Hematopoietic multipotent progenitor cell treated with erythropoietin and hydrocortisone succinate and interleukin-3 and kit ligand, for 4 days (in vitro differentiated cells): ENCODE results near the gene SLC25A25.
"Not testable (repeated sequence)": the region's sequence is repeated elsewhere in the genome, so short reads cannot be mapped to it uniquely, and the experiment has no call there.

ENCODE experiments used
- DNase-seq: peaks from one replicate; pipeline ENCODE4 v3.0.0-alpha.2; 2015

The SLC25A25 gene

DNA sequence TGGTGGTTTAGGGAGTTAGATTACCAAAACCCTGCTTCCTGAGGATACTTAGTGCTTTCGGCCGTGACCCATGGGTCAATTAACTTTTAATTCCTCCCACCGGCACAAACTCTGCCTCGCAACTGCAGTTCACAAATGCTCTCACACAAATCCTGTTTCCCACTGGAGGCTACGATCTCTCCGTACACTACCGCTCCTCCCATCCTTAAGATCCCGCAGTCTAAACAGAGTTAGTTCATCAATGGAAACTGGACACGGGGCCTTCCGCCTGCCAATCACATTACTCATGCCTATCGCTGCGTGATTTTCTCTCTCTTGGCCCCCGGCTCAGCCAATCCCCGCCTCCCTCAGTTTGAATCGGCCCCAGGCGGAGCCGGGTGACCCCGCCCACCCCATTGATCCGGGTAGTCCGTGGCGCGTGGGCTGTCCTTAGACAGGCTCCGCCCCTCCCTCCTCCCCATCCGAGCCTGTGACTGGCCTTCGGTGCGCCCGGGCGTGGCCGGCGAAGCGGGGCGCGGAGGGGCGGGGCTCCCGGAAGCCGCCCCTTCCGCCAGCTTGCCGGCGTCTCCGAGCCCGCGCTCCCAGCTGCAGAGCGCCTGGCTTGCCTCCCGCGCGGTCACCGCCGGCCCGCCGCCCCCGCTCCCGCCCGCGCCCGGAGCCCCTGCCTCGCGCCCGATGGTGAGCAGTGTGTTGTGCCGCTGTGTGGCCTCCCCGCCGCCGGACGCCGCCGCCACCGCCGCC, at the start of gene SLC25A25:
SLC25A25 (plus strand) TSS at position 588 of the 741 bp plus-strand sequence; CDS start at position 676, 88 bp downstream.
- DNase-seq = peak; percentile 100

DNA sequence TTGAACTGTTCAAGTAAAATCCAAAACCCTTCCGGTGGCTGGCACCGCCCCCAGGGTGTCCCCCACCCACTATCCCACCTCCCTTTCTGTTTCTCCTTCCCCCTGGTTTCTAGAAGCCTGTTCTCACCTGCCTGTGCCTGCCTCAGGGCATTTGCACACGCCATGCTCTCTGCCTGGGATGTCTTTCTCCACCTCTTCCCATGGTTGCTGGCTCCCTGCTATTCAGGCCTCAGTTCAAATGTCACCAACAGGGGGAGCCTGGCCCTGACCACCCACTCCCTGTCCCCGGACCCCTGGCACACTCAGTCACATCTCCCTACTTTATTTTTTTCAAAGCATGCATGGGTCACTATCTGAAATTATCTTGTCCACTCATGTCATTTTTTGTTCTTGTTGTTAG, 47.3 kb upstream of the SLC25A25 start:
- DNase-seq = no peak

DNA sequence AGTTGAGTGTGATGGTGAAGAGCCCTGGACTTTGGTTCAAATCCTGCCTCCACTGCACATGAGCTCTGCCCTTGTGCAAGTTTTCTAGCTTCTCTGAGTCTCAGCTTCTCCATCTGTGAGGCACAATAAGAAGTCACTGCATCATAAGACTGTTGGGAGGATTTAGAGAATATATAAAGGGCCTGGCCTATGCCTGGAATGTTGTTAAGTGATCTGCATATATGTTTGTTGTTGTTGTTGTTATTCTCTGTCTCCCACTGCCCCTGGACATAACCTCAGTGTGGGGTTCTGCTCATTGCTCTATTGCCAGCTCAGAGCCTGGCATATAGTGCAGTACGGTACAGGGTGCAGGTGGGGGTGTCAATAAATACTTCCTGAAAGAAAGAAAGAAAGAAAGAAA, 46.9 kb upstream of the SLC25A25 start:
- DNase-seq = no peak

DNA sequence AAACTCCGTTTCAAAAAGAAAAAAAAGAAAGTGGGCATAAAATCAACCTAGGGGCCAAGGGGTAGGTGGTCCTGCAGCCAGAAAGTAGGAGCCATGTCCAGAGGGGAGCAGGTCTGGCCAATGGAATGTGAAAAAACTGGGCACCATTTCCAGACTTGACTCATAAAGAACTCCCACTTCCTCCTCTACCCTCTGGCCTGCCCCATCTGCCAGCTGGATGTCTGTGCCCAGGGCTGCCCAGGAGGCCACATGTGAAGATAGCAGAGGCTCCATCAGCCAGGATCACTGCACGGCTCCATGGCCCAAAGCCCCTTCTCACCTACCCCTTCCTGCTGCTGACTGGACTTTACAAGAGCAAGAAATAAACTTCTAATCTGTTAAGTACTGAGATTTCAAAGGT, 45.1 kb upstream of the SLC25A25 start:
- no peak for DNase-seq

DNA sequence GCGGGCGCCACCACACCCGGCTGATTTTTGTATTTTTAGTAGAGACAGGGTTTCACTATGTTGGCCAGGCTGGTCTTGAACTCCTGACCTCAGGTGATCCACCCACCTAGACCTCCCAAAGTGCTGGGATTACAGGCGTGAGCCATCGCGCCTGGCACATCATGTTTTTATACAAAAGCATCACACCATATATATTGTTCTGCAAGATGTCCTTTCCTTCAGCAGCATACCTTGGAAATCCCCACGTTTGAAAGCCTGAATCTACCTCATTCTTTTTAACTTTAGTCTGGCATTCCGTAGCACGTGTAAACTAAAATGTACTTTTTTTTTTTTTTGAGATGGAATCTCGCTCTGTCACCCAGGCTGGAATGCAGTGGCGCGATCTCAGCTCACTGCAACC, 44.4 kb upstream of the SLC25A25 start:
- DNase-seq = not testable (repeated sequence)

DNA sequence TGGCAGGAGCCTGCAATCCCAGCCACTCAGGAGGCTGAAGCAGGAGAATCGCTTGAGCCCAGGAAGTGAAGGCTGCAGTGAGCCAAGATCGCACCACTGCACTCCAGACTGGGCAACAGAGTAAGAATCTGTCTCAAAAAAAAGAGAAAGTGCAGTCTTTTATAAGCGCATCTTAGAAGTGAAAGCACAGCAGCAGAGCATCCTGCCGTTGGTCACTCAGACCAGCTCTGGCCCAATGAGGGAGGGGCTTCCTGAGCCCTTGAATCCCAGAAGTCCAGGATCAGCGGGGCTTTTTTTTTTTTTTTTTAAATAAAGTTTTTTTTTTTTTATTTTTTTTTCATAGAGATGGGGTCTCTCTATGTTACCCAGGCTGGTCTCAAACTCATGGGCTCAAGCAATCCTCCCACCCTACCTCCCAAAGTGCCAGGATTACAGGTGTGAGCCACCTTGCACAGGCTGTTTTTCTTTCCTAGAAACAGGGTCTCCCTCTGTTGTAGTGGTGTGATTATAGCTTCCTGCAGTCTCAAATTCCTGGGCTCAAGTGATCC, 43.2 kb upstream of the SLC25A25 start:
- no peak for DNase-seq

DNA sequence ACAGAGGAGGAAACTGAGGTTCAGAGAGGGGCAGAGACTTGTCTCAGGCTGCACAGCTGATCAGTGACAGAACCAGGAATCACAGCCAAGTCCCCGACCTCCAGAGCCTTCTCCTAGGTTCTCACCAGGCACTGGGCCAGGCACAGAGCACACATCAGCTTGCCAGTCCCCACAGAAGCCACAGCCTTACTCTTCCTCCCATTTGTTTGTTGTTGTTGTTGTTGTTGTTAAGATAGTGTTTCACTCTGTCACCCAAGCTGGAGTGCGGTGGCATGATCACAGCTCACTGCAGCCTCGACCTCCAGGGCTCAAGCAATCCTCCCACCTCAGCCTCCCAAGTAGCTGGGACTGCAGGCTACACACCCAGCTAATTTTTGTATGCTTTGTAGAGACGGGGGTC, 42.3 kb upstream of the SLC25A25 start:
- no peak for DNase-seq

DNA sequence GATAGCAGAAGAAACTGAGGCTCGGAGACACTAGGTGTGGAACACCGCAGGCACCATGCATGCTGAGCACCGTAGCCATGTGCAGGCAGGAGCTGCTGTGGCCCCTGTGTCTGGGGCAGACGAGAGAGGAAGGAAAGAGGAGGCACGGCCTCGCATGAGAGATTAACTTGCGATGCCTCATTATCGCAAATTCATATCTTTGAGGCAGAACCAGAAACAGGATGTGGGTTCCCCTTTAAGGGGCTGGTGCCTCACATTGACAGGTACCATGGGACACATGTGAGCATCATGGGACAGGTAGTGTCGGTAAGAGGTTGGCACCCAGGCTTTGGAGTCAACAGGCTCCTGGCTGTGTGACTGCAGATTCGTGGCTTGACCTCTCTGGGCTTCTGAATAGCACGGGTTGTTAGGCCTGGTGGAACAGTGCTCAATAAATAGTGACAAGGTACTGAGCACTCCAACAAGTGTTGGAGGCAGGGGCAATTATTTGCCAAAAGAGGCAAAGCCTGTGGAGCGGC, 41.7 kb upstream of the SLC25A25 start:
- peak; percentile 87 for DNase-seq

DNA sequence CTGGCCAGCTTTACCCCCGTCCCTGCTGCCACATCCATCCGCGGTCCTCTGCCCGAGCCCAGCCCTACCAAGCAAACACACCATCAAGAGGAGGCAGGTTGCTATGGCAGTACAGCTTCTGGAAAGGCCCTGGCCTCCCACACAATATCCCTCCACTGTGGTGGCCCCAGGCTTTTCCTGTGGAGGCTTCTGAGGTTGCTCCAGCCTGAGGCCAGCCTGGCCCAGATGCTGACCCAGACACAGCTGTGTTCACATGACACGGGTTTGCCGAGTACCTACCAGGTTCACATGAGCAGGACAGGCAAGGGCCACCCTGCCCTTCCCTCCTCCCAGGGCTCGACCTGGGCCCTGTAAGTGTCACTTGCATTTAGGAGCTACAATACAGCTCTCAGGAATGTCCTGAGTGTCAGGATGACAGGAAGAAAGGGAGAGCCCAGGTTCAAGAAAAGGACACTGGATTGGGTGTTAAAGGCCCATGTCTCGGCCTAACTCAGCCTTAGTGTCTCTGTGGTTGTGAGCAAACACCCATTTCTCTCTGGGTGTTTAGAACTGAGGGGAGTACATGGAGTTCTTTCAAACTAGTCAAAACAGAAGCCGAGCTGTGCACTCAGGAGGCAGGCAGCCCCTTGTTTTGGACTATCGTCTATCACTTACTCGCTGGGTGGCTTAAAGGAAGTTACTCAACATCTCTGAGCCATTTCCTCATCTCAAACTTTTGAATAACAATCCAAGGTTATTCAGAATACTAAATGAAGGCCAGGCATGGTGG, 41.1 kb upstream of the SLC25A25 start:
- DNase-seq = peak; percentile 55

DNA sequence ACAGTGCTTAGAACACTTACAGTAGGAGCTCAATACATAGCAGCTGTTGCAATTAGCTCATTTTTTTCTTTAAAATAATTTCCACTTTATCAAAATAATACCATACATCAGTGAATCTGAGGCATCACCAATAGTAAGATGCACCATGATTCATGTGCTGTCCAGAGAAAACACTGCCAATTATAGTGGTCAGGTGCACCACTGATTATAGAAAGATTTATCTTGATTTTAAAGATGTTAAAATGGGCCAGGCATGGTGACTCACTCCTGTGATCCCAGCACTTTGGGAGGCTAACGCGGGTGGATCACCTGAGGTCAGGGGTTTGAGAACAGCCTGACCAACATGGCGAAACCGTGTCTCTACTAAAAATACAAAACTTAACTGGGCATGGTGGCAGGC, 40.3 kb upstream of the SLC25A25 start:
- DNase-seq = no peak

DNA sequence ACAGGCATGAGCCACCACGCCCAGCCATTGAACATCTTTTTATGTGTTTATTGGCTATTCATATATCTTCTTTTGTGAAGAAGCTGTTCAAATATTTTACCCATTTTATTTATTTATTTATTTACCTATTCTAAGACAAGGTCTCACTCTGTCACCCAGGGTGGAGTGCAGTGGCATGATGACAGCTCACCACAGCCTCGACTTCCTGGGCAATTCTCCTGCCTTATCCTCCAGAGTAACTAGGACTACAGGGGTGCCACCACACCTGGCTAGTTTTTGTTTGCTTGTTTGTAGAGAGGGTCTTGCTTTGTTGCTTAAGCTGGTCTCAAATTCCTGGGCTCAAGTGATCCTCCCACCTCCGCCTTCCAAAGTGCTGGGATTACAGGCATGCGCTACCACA, 34.4 kb upstream of the SLC25A25 start:
- DNase-seq = no peak

DNA sequence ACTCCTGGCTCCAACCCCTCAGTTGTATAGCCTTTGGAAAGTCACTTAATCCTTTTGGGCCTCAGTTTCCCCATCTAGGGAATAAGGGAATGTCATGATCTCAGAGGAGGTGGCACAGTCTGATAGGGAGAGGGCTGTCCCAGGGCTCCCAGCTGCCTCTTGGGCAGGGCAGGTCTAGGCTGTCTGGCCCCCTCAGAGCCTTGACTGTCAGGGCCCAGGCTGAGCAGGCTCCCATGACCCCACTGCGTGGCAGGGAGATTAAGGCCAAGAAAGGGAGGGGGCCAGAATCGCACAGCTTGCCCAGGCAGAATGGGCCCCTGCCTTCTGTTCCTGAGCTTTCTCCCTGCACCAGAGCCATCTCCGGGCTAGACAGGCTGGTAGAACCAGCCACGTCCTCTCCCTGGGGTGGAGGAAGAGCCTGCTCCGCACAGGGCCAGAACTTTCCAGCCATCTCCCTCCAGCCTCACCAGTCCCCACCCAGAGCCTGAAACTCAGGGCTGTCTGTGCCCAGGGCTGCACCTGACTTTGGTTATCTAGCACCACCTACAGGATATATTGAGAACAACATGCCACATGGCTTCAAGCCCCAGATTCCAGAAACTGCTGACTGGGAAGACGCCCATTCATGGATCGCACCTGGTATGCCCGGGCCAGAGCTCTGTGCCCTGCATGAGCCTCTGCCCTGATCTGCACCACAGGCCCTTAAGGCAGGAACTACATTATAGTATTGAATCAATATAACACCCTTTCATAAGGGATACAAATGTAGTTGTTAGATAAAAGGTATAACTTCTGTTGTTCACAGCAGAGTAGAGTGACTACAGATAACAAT, 33.0 kb upstream of the SLC25A25 start:
- DNase-seq = peak; percentile 90

DNA sequence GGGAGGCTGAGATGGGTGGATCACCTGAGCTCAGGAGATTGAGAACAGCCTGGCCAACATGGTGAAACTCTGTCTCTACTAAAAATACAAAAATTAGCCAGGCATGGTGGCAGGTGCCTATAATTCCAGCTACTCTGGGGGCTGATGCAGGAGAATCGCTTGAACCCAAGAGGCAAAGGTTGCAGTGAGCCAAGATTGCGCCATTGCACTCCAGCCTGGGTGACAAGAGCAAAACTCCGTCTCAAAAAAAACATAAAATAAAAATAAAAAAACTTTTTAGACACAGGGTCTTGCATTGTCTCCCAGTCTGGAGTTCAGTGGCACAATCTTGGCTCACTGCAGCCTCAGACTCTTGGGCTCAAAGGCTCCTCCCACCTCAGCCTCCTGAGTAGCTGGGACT, 31.5 kb upstream of the SLC25A25 start:
- not testable (repeated sequence) for DNase-seq

DNA sequence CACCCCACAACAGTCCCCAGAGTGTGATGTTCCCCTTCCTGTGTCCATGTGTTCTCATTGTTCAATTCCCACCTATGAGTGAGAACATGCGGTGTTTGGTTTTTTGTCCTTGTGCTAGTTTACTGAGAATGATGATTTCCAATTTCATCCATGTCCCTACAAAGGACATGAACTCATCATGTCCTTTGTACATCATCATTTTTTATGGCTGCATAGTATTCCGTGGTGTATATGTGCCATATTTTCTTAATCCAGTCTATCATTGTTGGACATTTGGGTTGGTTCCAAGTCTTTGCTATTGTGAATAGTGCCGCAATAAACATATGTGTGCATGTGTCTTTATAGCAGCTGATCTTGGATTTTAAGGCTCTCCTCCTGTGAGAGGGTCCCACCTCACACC, 27.2 kb upstream of the SLC25A25 start:
- DNase-seq = not testable (repeated sequence)

DNA sequence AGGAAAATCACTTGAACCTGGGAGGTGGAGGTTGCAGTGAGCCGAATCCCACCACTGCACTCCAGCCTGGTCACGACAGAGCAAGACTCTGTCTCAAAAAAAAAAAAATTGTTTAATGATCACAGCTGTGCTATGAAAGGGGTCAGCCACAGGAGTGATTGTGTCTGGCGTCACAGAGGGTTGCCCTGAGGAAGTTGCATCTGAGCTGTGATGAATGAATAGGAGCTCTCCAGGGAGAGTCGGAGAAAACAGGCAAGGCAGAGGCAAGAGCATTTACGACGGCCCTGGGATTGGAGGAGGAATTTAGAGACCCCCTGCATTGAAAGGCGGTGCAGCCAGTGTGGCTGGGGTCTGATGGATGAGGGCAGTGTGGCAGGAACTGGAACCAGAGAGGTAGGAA, 26.0 kb upstream of the SLC25A25 start:
- DNase-seq = no peak

DNA sequence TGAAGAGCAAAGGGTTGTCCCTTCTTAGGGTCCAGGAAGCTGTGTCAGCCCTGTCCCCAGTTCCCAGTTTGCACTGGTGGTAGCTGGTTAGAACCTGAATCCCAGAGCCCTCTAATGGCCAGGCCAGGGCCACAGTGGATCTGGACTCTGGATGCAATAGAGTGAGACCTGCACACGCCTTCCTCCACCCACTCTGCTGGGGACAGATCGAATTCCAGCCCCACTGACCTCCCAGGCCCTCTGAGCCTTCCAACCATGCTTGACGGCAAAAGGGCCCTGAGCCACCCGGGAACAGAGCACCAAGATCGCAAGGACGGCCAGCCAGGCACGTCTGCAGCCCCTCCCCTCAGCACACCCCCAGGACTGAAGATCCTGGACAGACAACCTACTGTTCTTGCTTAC, 24.6 kb upstream of the SLC25A25 start:
- DNase-seq = no peak

DNA sequence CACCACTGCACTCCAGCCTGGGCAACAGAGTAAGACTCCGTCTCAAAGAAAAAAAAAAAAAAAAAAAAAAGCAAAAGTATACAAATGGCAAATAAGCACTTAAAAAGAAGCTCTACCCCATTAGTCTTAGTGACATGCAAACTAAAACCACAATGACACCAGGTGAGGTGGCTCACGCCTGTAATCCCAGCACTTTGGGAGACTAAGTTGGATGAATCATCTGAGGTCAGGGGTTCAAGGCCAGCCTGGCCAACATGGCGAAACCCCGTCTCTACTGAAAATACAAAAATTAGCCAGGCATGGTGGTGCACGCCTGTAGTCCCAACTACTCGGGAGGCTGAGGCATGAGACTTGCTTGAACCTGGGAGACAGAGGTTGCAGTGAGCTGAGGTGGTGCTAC, 22.6 kb upstream of the SLC25A25 start:
- DNase-seq = not testable (repeated sequence)

DNA sequence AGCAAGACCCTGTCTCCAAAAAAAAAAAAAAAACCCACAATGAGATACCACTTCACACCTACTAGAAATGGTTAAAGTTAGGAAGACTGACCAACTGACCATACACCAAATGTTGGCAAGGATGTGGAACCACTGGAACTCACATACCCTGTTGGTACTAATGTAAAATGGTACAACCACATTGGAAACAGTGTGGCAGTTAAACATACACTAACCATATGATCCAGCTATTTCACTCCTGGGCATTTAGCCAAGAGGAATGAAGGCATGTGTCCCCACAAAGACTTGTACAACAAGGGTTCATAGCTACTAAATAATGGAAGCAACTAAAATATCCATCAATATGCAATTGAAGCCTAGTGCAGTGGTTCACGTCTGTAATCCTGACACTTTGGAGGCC, 22.2 kb upstream of the SLC25A25 start:
- no peak for DNase-seq

DNA sequence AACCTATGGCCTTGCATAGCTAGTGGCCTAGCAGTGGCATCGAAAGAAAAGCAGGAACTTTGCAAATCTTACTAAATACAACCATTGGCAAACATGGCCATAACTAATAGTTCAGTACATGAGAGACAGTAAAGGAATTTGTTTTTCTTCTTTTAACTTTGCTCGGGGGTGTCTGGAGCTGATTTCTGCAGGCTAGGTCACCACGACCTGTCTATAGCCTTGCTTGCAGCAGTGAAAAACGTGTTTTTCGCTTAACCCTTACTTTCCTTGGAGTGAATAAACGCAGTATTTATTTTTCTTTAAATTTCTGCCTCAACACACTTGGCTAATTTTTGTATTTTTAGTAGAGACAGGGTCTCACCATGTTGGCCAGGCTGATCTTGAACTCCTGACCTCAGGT, 20.8 kb upstream of the SLC25A25 start:
- DNase-seq = no peak

DNA sequence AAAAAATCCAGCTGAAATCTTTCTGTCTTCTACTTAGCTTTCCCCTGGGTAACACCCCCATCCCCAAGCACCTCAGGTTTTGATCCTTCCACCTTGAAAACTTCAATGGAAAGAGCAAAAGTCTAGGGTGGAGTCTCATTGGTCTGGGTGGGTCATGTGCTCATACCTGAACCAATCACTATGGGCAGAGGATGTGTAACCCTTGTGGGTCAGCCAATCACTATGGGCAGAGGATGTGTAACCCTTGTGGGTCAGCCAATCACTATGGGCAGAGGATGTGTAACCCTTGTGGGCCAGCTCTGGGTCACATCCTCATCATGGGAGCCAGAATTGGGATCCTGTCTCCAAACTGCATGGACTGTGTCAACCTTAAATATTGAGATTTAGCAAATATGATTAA, 19.4 kb upstream of the SLC25A25 start:
- DNase-seq = no peak

DNA sequence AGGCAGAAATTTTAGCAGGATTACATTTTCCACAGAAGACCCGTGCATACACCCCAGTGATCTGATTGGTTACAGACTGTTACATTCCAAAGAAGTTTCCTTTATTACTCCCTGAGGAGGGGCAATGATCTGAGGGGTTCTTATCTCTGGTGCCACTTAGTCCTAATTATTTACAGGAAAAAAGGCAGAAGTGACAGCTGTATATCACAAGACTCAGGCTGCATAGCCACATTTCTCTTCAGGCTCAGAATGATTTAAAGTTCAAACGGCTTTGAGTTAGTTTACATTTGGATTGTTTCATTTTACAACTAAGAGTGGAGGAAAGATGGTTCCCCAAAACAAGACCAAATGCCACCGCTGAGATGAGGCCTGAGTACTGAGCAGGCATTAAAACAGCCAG, 18.2 kb upstream of the SLC25A25 start:
- DNase-seq = no peak

DNA sequence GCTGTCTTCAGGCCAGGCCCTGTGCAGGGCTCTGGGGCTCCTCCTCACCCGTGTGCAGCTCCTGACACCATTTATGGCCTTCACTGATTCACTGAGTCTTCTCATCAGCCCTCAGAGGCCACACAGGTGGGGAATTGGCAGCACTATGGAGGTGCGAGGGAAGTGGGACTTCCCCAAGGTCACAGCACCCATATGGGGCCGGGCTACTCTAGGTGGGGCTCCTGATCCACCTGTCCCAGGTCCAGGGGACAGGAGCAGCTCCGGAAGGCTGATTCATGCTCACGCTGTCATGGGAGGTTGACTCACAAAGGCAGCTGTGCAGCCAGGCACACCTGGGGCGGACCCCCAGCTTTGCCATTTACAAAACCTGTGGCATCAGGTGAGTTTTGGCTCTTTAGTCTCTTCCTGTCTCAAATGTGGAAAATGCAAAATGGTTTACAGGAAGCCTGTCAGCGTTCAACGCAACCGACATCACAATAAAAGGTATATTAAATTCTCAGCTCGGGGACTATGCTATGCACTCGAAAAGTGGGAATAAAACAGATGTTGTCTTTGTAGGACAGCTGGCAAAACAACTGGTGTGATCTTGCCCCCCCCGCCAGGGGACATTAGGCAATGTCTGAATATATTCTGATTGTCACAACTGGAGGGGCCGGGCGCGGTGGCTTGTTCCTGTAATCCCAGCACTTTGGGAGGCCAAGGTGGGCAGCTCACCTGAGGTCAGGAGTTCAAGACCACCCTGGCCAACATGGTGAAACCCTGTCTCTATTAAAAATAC, 15.9 kb upstream of the SLC25A25 start:
- no peak for DNase-seq
